ENCODE measurements around the gene FFAR3. TPM values are rescaled to one million over a fixed set of nuclear protein-coding genes. Genes with fewer than 3 reads are reported as not detected.
A peak's percentile ranks its signal among the peaks of the same experiment; 100 is the strongest.

The FFAR3 gene
- total and polyA plus RNA-seq, 9 of the 15 experiments (the other 6 are each of a cell fraction or from before 2014, with no cell fraction given) = not detected

- Histone ChIP-seq H4K20me1 (replicated peaks; ENCODE audit: control insufficient read depth, insufficient read depth, low read length) (no peaks in the 10 kb centered on the region), H2AFZ (ENCODE audit: low read depth, low read length) (no peak overlapping the region), H3K9me3 (replicated peaks; ENCODE audit: control insufficient read depth, insufficient read depth, low read depth, low read length) (no peaks in the 10 kb centered on the region), H3K4me3 (no peak overlapping the region), H3K27me3 (ENCODE audit: control insufficient read depth in 2 of 2, insufficient read depth in 2 of 2, low read length in 2 of 2) (peaks cover 0 to 2% of the 10 kb centered on the region in 2 experiments; a peak in 1 of 5 replicates), H3K36me3 (ENCODE audit: control insufficient read depth, insufficient read depth, low read length) (no peaks in the 10 kb centered on the region), H3K27ac (ENCODE audit: extremely low read depth, low read depth, low read length) (no peak overlapping the region), H3K4me2 (ENCODE audit: insufficient read depth, low read length) (no peak overlapping the region; the same call in 1 of the 2 replicates), H3K9ac (ENCODE audit: insufficient read depth in 1 of 2, low read depth in 2 of 2, low read length in 2 of 2) (no peak overlapping the region), H3K9me1 (ENCODE audit: control insufficient read depth, insufficient read depth, low read length) (no peaks in the 10 kb centered on the region), H3K79me2 (ENCODE audit: control insufficient read depth, insufficient read depth, low read length) (no peaks in the 10 kb centered on the region), H3K4me1 (replicated peaks in 1 of 2; ENCODE audit: control insufficient read depth in 2 of 2, insufficient read depth in 2 of 2, low read length in 2 of 2) (peaks cover 6% of the 10 kb centered on the region in 2 experiments; a peak in 2 of 5 replicates)
- ChIA-PET CTCF (ENCODE audit: low intra/inter-chr PET ratio) (no interaction called here), POLR2A (interaction anchor here (0.6 kb wide), 1 partner anchor 52 kb away, joined by 6 read pairs; no protein-coding TSS in a partner anchor)
- in situ Hi-C loops (cut with MboI) = no loop called here
- ATAC-seq = peak; percentile 40; the same call in 2 of the 3 replicates
- WGBS (ENCODE audit: insufficient coverage, low coverage, missing lambda C conversion rate) = 28% methylated on average over 7 of the region's 7 CpGs
- BruUV-seq (replicated peaks) = no TSS peak
- intact Hi-C loops (cut with micrococcal nuclease) = no loop called here
- no peak for DNase-seq (ENCODE audit: extremely low read depth in 1 of 4, low spot score in 3 of 4)
- FAIRE-seq = no peak
- TF ChIP-seq CEBPG (CRISPR knock-in tag; IDR thresholded peaks at IDR 0.05) = peak; percentile 72
- TF ChIP-seq CEBPG (tag; conservative IDR thresholded peaks at IDR 0.05 in 1 of 2, IDR thresholded peaks at IDR 0.05 in 1 of 2) = peak; percentile 27 to 83; a peak in 3 of 4 replicates
- peak; percentile 28; the same call in 1 of the 2 replicates for TF ChIP-seq EP300 (IDR thresholded peaks at IDR 0.05; ENCODE audit: low read length)
- TF ChIP-seq ZEB2 (IDR thresholded peaks at IDR 0.05) = 0 out of 2 replicates have a peak, but pooled peaks have one; percentile 2
- TF ChIP-seq SMAD4 (CRISPR knock-in tag; conservative IDR thresholded peaks at IDR 0.05) = peak; percentile 68; the same call in 1 of the 2 replicates
- peak; percentile 31 to 64; a peak in 2 of 4 replicates for TF ChIP-seq TRIM24 (IDR thresholded peaks at IDR 0.05)
- peak; percentile 44; the same call in 1 of the 2 replicates for TF ChIP-seq ZNF589 (CRISPR knock-in tag; IDR thresholded peaks at IDR 0.05; ENCODE audit: low read depth)
- TF ChIP-seq POLR2AphosphoS2 (IDR thresholded peaks at IDR 0.05; ENCODE audit: low read length) = no peak
- TF ChIP-seq FOXK1 (CRISPR knock-in tag; IDR thresholded peaks at IDR 0.05; ENCODE audit: borderline replicate concordance) = no peak
- TF ChIP-seq L3MBTL2 (IDR thresholded peaks at IDR 0.05) = peak; percentile 52
- TF ChIP-seq XRCC3 (IDR thresholded peaks at IDR 0.05) = no peak
- TF ChIP-seq ZNF644 (tag; IDR thresholded peaks at IDR 0.05; ENCODE audit: low read depth) = 0 out of 2 replicates have a peak, but pooled peaks have one; percentile 29
- TF ChIP-seq, protein P1, sequence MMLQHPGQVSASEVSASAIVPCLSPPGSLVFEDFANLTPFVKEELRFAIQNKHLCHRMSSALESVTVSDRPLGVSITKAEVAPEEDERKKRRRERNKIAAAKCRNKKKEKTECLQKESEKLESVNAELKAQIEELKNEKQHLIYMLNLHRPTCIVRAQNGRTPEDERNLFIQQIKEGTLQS (IDR thresholded peaks at IDR 0.05) = peak; percentile 64; the same call in 1 of the 2 replicates
- TF ChIP-seq, protein P1 (CRISPR knock-in tag; conservative IDR thresholded peaks at IDR 0.05) = no peak
- no peak for TF ChIP-seq FOXP4 (CRISPR knock-in tag; IDR thresholded peaks at IDR 0.05; ENCODE audit: borderline replicate concordance)
- TF ChIP-seq CXXC5 (CRISPR knock-in tag; IDR thresholded peaks at IDR 0.05) = peak; percentile 29; the same call in 1 of the 2 replicates
- TF ChIP-seq RBFOX2 (IDR thresholded peaks at IDR 0.05; ENCODE audit: low read depth, low read length) = no peak
- TF ChIP-seq ZNF347 (CRISPR knock-in tag; IDR thresholded peaks at IDR 0.05; ENCODE audit: low read depth) = no peak
- TF ChIP-seq ATF4 (CRISPR knock-in tag; IDR thresholded peaks at IDR 0.05) = peak; percentile 74; the same call in 1 of the 2 replicates
- TF ChIP-seq CTBP1 (IDR thresholded peaks at IDR 0.05; ENCODE audit: borderline replicate concordance) = peak; percentile 62; the same call in 1 of the 2 replicates
- 0 out of 2 replicates have a peak, but pooled peaks have one; percentile 65 for TF ChIP-seq PYGO2 (tag; IDR thresholded peaks at IDR 0.05)
Observed at GRCh38 chr19:35373492-35373891, 15.2 kb downstream of the FFAR3 start.
